ENCODE data around the gene PFKFB3.

DNA sequence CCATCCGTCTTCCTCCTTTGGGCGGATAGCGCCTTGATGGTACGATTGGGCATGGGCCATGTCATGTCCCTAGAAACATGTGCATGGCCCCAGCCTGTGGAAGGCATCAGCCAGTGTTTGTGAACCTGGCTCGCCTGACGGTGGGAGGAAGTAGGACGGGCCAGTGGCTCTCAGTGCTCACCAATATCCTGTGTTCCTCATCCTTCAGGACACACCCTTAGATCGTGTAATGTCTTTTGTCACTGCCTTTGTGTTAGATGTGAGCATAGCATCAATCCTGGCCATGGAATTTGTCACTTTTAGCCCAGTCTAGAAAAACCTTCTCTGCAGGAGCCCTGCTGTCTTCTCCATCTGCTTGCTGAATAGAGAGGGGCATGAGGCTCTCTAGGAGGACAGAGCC lies 77.6 kb downstream of the PFKFB3 start:
- TF ChIP-seq EZH2phosphoT487 (IDR thresholded peaks at IDR 0.05; ENCODE audit: insufficient read depth, low read depth) (no peak), EZH2 (IDR thresholded peaks at IDR 0.05; ENCODE audit: insufficient read depth, poor library complexity, severe bottlenecking) (no peak)
